ENCODE data around the gene CALB2.

- TF ChIP-seq POLR2A (IDR thresholded peaks at IDR 0.05; ENCODE audit: low read depth, low read length) (no peak), POLR2AphosphoS5 (IDR thresholded peaks at IDR 0.05; ENCODE audit: low read depth, low read length) (no peak)
Measured at GRCh38 chr16:71365021-71365420, 6.5 kb downstream of the CALB2 start.

All from GM12892 (cell line).